Naive thymus-derived CD4-positive, alpha-beta T cell (primary cell): ENCODE measurements around the gene RAI1. TPM values are rescaled to one million over a fixed set of nuclear protein-coding genes. Genes with fewer than 3 reads are reported as not detected.

Experiments
- ATAC-seq: fragments of 150-1000 bp; cut with Tn5 transposase; 2 replicates; pipeline ENCODE4 v1.10.0; 2021; ENCODE audit warnings: mild to moderate bottlenecking, moderate library complexity
- CTCF ChIA-PET: fragments of 350-600 bp; sonication (Branson Sonifier 250); formaldehyde crosslinking; loops from one replicate; lab custom pipeline; 2021; ENCODE audit warnings: antibody characterized with exemption; lab: Charles Lee
- POLR2A ChIA-PET: fragments of 350-600 bp; sonication (Branson Sonifier 250); formaldehyde crosslinking; loops from one replicate; lab custom pipeline; 2021; ENCODE audit warnings: antibody characterized with exemption, inconsistent platforms; lab: Charles Lee
- DNase-seq, 9 donors: peaks; one replicate each; pipeline versions ENCODE4 v3.0.0 to v3.0.0-alpha.2; 2020 to 2022; ENCODE audit warnings: mixed read lengths in 1 of 9
- H3K27ac ChIP-seq: one replicate; pipeline ENCODE4 v1.7.0; 2013; ENCODE audit warnings: mild to moderate bottlenecking, low read depth, low read length, moderate library complexity
- H3K27me3 ChIP-seq, 2 donors: one replicate each; pipeline ENCODE4 v1.7.0; 2013; ENCODE audit warnings: low read length in 2 of 2, mild to moderate bottlenecking in 2 of 2, moderate library complexity in 2 of 2; ENCODE audit not compliant: control insufficient read depth in 2 of 2, insufficient read depth in 2 of 2
- H3K36me3 ChIP-seq, 3 experiments: 1 replicate in 2 of 3; 2 replicates in 1 of 3; pipeline ENCODE4 v1.7.0; 2013; ENCODE audit warnings: low read length in 3 of 3, mild to moderate bottlenecking in 3 of 3, moderate library complexity in 1 of 3; ENCODE audit not compliant: insufficient read depth in 3 of 3, control insufficient read depth in 2 of 3
- H3K4me1 ChIP-seq, 2 donors: one replicate each; pipeline ENCODE4 v1.7.0; 2013; ENCODE audit warnings: low read length in 2 of 2, mild to moderate bottlenecking in 2 of 2, moderate library complexity in 1 of 2; ENCODE audit not compliant: control insufficient read depth in 2 of 2, insufficient read depth in 2 of 2
- H3K4me3 ChIP-seq: 2 replicates; pipeline ENCODE4 v1.7.0; 2013; ENCODE audit warnings: mild to moderate bottlenecking, low read length
- H3K9me3 ChIP-seq, 3 experiments: 1 replicate in 2 of 3; 2 replicates in 1 of 3; pipeline ENCODE4 v1.7.0; 2013; ENCODE audit warnings: low read length in 3 of 3; ENCODE audit not compliant: control insufficient read depth in 2 of 3
- H3K27ac Mint-ChIP-seq, 9 donors: one replicate each; pipeline ENCODE4 v1.8.0; 2020 to 2022; ENCODE audit warnings: mixed read lengths in 9 of 9, mild to moderate bottlenecking in 8 of 9, moderate library complexity in 5 of 9, inconsistent platforms in 2 of 9
- H3K27me3 Mint-ChIP-seq, 5 donors: one replicate each; pipeline ENCODE4 v1.8.0; 2021 to 2022; ENCODE audit warnings: mixed read lengths in 5 of 5, mild to moderate bottlenecking in 1 of 5
- H3K36me3 Mint-ChIP-seq, 5 donors: one replicate each; pipeline ENCODE4 v1.8.0; 2020 to 2022; ENCODE audit warnings: mixed read lengths in 5 of 5, mild to moderate bottlenecking in 3 of 5, inconsistent platforms in 1 of 5
- H3K4me1 Mint-ChIP-seq, 7 donors: one replicate each; pipeline ENCODE4 v1.8.0; 2020 to 2022; ENCODE audit warnings: mixed read lengths in 7 of 7, mild to moderate bottlenecking in 3 of 7, inconsistent platforms in 1 of 7
- H3K4me3 Mint-ChIP-seq, 10 donors: one replicate each; pipeline ENCODE4 v1.8.0; 2020 to 2022; ENCODE audit warnings: mild to moderate bottlenecking in 10 of 10, mixed read lengths in 10 of 10, moderate library complexity in 6 of 10, inconsistent platforms in 2 of 10
- H3K9me3 Mint-ChIP-seq, 11 donors: one replicate each; pipeline ENCODE4 v1.8.0; 2020 to 2022; ENCODE audit warnings: mixed read lengths in 11 of 11, mild to moderate bottlenecking in 4 of 11, inconsistent platforms in 1 of 11, moderate library complexity in 1 of 11
- intact Hi-C, 2 donors: fragments of 100-400 bp; cut with micrococcal nuclease; formaldehyde crosslinking; loops; one replicate each; pipeline ENCODE4 v1.15.1; 2023
- polyA plus RNA-seq, 2 donors: library from polyadenylated mRNA; unstranded; fragments of 300-500 nt; fragmentation: Illumina TruSeq; gene quantifications; one replicate each; pipeline ENCODE4 v1.2.3, GENCODE V29; 2021
- total RNA-seq, 6 experiments: library from RNA in 5 of 6; stranded (reverse) in 5 of 6; gene quantifications; 1 replicate in 5 of 6; 2 replicates in 1 of 6; pipeline ENCODE4 v1.2.3 and lab custom pipeline; 2021 to 2026

Gene RAI1
- total and polyA plus RNA-seq, 7 experiments from 2014 or later = 2.0 to 46.2 (median 21.2) TPM

GRCh38 chr17:17795296-17795695, 114.0 kb downstream of the RAI1 start:
- ChIA-PET POLR2A (interaction anchor here (0.6 to 1.4 kb wide), 3 partner anchors 9 to 41 kb away, joined by 3 to 5 read pairs (median 5); no protein-coding TSS in a partner anchor), CTCF (interaction anchor here (0.7 kb wide), 1 partner anchor 24 kb away, joined by 3 read pairs; no protein-coding TSS in a partner anchor)
- Histone ChIP-seq H3K4me3 (no peak overlapping the region), H3K4me1 (peaks cover 8 to 19% of the 10 kb centered on the region in 2 donors), H3K27me3 (no peaks in the 10 kb centered on the region), H3K27ac (no peak overlapping the region), H3K36me3 (peaks cover 0 to 38% (median 0%) of the 10 kb centered on the region in 3 experiments), H3K9me3 (no peaks in the 10 kb centered on the region)
- Mint-ChIP-seq H3K4me3 (no peak overlapping the region), H3K27ac (peak overlapping the region in 1 of 9 donors; percentile 31), H3K36me3 (peaks cover 0 to 8% (median 0%) of the 10 kb centered on the region in 5 donors), H3K9me3 (peaks cover 0 to 2% (median 0%) of the 10 kb centered on the region in 11 donors), H3K27me3 (no peaks in the 10 kb centered on the region), H3K4me1 (peaks cover 19 to 35% (median 27%) of the 10 kb centered on the region in 7 donors)
- intact Hi-C loops = no loop called here
- DNase-seq (no peak), ATAC-seq (no peak)

DNA sequence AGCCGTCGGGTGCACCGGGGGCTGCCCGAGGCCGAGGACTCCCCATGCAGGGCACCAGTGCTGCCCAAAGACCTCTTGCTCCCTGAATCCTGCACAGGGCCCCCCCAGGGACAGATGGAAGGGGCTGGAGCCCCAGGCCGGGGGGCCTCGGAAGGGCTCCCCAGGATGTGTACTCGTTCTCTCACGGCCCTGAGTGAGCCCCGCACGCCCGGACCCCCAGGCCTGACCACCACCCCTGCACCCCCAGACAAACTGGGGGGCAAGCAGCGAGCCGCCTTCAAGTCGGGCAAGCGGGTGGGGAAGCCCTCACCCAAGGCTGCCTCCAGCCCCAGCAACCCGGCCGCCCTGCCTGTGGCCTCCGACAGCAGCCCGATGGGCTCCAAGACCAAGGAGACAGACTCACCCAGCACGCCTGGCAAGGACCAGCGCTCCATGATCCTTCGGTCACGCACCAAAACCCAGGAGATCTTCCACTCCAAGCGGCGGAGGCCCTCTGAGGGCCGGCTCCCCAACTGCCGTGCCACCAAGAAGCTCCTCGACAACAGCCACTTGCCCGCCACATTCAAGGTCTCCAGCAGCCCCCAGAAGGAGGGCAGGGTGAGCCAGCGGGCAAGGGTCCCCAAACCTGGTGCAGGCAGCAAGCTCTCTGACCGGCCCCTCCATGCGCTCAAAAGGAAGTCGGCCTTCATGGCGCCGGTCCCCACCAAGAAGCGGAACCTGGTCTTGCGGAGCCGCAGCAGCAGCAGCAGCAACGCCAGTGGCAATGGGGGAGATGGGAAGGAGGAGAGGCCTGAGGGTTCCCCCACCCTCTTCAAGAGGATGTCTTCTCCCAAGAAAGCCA, 114.9 kb downstream of the RAI1 start:
- no peak for ATAC-seq
- H3K27me3 Mint-ChIP-seq = no peaks in the 10 kb centered on the region
- peaks cover 0 to 8% (median 0%) of the 10 kb centered on the region in 5 donors for H3K36me3 Mint-ChIP-seq
- ChIA-PET CTCF (interaction anchor here (1.0 kb wide), 1 partner anchor 11 kb away, joined by 3 read pairs; no protein-coding TSS in a partner anchor), POLR2A (interaction anchor here (1.2 kb wide), 1 partner anchor 40 kb away, joined by 5 read pairs; no protein-coding TSS in a partner anchor)
- Histone ChIP-seq H3K4me3 (no peak overlapping the region), H3K4me1 (peaks cover 8 to 19% of the 10 kb centered on the region in 2 donors), H3K36me3 (peaks cover 0 to 38% (median 0%) of the 10 kb centered on the region in 3 experiments), H3K27ac (no peak overlapping the region), H3K9me3 (no peaks in the 10 kb centered on the region), H3K27me3 (no peaks in the 10 kb centered on the region)
- H3K4me1 Mint-ChIP-seq = peaks cover 18 to 29% (median 27%) of the 10 kb centered on the region in 7 donors
- peaks cover 0 to 2% (median 0%) of the 10 kb centered on the region in 11 donors for H3K9me3 Mint-ChIP-seq
- H3K27ac Mint-ChIP-seq = no peak overlapping the region
- intact Hi-C loops = no loop called here
- H3K4me3 Mint-ChIP-seq = no peak overlapping the region
- DNase-seq = no peak

DNA sequence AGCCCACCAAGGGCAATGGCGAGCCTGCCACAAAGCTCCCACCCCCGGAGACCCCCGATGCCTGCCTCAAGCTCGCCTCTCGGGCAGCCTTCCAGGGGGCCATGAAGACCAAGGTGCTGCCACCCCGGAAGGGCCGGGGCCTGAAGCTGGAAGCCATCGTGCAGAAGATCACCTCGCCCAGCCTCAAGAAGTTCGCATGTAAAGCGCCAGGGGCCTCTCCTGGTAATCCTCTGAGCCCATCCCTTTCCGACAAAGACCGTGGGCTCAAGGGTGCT, 115.5 kb downstream of the RAI1 start:
- H3K9me3 ChIP-seq = no peaks in the 10 kb centered on the region
- no peaks in the 10 kb centered on the region for H3K27me3 ChIP-seq
- Mint-ChIP-seq H3K27me3 (no peaks in the 10 kb centered on the region), H3K4me3 (no peak overlapping the region), H3K36me3 (peaks cover 0 to 8% (median 0%) of the 10 kb centered on the region in 5 donors), H3K27ac (no peak overlapping the region), H3K9me3 (peaks cover 0 to 2% (median 0%) of the 10 kb centered on the region in 11 donors), H3K4me1 (peaks cover 18 to 28% (median 25%) of the 10 kb centered on the region in 7 donors)
- DNase-seq = no peak
- ATAC-seq = no peak
- ChIA-PET POLR2A (no interaction called here), CTCF (interaction anchor here (1.0 kb wide), 1 partner anchor 11 kb away, joined by 3 read pairs; no protein-coding TSS in a partner anchor)
- peaks cover 6 to 19% of the 10 kb centered on the region in 2 donors for H3K4me1 ChIP-seq
- no peak overlapping the region for H3K4me3 ChIP-seq
- peaks cover 0 to 38% (median 0%) of the 10 kb centered on the region in 3 experiments for H3K36me3 ChIP-seq
- H3K27ac ChIP-seq = no peak overlapping the region
- intact Hi-C loops = no loop called here

DNA sequence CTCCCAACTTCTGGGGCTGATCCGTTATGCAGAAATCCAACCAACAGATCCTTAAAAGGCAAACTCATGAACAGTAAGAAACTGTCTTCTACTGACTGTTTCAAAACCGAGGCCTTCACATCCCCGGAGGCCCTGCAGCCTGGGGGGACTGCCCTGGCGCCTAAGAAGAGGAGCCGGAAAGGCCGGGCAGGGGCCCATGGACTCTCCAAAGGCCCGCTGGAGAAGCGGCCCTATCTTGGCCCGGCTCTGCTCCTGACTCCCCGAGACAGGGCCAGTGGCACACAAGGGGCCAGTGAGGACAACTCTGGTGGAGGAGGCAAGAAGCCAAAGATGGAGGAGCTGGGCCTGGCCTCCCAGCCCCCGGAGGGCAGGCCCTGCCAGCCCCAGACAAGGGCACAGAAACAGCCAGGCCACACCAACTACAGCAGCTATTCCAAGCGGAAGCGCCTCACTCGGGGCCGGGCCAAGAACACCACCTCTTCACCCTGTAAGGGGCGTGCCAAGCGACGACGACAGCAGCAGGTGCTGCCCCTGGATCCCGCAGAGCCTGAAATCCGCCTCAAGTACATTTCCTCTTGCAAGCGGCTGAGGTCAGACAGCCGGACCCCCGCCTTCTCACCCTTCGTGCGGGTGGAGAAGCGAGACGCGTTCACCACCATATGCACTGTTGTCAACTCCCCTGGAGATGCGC, 116.0 kb downstream of the RAI1 start:
- Histone ChIP-seq H3K27me3 (no peaks in the 10 kb centered on the region), H3K9me3 (no peaks in the 10 kb centered on the region), H3K4me1 (peaks cover under 1 to 14% of the 10 kb centered on the region in 2 donors), H3K36me3 (peaks cover 0 to 38% (median 0%) of the 10 kb centered on the region in 3 experiments), H3K27ac (no peak overlapping the region), H3K4me3 (no peak overlapping the region)
- DNase-seq (no peak), ATAC-seq (no peak)
- H3K4me1 Mint-ChIP-seq = peaks cover 14 to 23% (median 19%) of the 10 kb centered on the region in 7 donors
- peaks cover 0 to 2% (median 0%) of the 10 kb centered on the region in 11 donors for H3K9me3 Mint-ChIP-seq
- no peaks in the 10 kb centered on the region for H3K27me3 Mint-ChIP-seq
- H3K36me3 Mint-ChIP-seq = peaks cover 0 to 8% (median 0%) of the 10 kb centered on the region in 5 donors
- ChIA-PET CTCF (interaction anchor here (1.0 kb wide), 1 partner anchor 12 kb away, joined by 3 read pairs; no protein-coding TSS in a partner anchor), POLR2A (no interaction called here)
- intact Hi-C loops = no loop called here
- no peak overlapping the region for H3K27ac Mint-ChIP-seq
- H3K4me3 Mint-ChIP-seq = peak overlapping the region in 1 of 10 donors; percentile 62

GRCh38 chr17:17798010-17798556, 116.8 kb downstream of the RAI1 start:
- peak overlapping the region in 1 of 9 donors; percentile 9 for H3K27ac Mint-ChIP-seq
- H3K4me1 Mint-ChIP-seq = peaks cover 8 to 14% (median 11%) of the 10 kb centered on the region in 7 donors
- ATAC-seq (no peak), DNase-seq (no peak)
- ChIA-PET POLR2A (no interaction called here), CTCF (no interaction called here)
- no peaks in the 10 kb centered on the region for H3K27me3 Mint-ChIP-seq
- Histone ChIP-seq H3K4me1 (peaks cover 0 to 7% of the 10 kb centered on the region in 2 donors), H3K9me3 (no peaks in the 10 kb centered on the region), H3K4me3 (no peak overlapping the region), H3K27me3 (no peaks in the 10 kb centered on the region), H3K36me3 (peaks cover 0 to 38% (median 0%) of the 10 kb centered on the region in 3 experiments), H3K27ac (no peak overlapping the region)
- intact Hi-C loops = no loop called here
- peaks cover 0 to 2% (median 0%) of the 10 kb centered on the region in 11 donors for H3K9me3 Mint-ChIP-seq
- peak overlapping the region in 1 of 10 donors; percentile 62 for H3K4me3 Mint-ChIP-seq
- H3K36me3 Mint-ChIP-seq = peaks cover 0 to 8% (median 0%) of the 10 kb centered on the region in 5 donors

DNA sequence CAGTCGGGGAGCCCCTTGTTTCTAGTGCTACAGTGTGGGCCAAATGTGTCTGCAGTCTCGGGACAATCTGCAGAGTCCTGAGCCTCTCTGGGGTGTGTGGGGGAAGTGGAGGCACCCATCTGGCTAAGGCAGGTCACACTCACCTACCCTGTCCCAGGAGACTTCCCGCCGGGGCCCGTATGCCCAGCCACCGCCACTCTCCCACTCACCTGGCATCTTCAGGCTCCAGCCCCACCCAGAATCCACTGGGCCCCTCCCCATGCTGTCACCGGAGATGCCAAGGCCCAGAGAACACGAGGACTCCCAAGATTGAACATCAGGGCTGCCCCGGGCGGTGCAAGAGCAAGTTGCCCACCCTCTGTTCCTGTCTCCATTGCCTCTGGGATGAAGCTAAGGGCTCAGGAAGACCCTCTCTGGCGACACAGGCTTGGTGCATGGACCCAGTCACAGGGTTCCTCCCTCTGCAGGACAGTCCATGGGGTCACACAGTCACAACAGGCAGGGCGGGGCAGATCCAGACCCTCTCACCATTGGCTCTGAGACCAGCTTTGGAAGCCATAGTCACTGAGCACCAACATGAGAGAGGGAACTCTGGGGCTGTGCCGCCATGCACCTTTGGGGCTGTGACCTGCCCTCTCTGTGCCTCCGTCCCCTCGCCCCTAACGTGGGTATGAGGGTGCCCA, 117.5 kb downstream of the RAI1 start:
- Histone ChIP-seq H3K9me3 (no peaks in the 10 kb centered on the region), H3K36me3 (peaks cover 0 to 41% (median 0%) of the 10 kb centered on the region in 3 experiments), H3K27ac (no peak overlapping the region), H3K4me3 (no peak overlapping the region), H3K27me3 (no peaks in the 10 kb centered on the region), H3K4me1 (peaks cover 0 to 1% of the 10 kb centered on the region in 2 donors)
- ChIA-PET POLR2A (no interaction called here), CTCF (no interaction called here)
- ATAC-seq = no peak
- intact Hi-C loops = no loop called here
- DNase-seq = no peak
- Mint-ChIP-seq H3K27me3 (no peaks in the 10 kb centered on the region), H3K27ac (no peak overlapping the region), H3K4me1 (peaks cover 4 to 8% (median 5%) of the 10 kb centered on the region in 7 donors), H3K9me3 (peaks cover 0 to 2% (median 0%) of the 10 kb centered on the region in 11 donors), H3K36me3 (peaks cover 0 to 9% (median 1%) of the 10 kb centered on the region in 5 donors), H3K4me3 (no peak overlapping the region)
